Measurements from ENCODE around the gene PELI2.

Gene PELI2

GRCh38 chr14:56175773-56176172, 57.6 kb downstream of the PELI2 start:
- no peaks in the 10 kb centered on the region for H3K27me3 ChIP-seq (ENCODE audit: insufficient read depth, low read length)
- H3K4me1 ChIP-seq (ENCODE audit: insufficient read depth, low read length), result peaks cover 24% of the 10 kb centered on the region
- H3K36me3 ChIP-seq (ENCODE audit: insufficient read depth, low read length), result no peaks in the 10 kb centered on the region
- H3K4me3 ChIP-seq (ENCODE audit: low read length), result no peak overlapping the region
- no peak overlapping the region for H3K27ac ChIP-seq (ENCODE audit: low read depth, low read length)
- 94% methylated on average over 2 of the region's 2 CpGs for WGBS
- no peaks in the 10 kb centered on the region for H3K9me3 ChIP-seq (ENCODE audit: insufficient read depth, low read depth, low read length)
- no peak overlapping the region for H3K9ac ChIP-seq (ENCODE audit: low read depth, low read length)

- 94% methylated on average over 3 of the region's 3 CpGs for WGBS
- Histone ChIP-seq H3K9ac (ENCODE audit: low read depth, low read length) (no peak overlapping the region), H3K4me1 (ENCODE audit: insufficient read depth, low read length) (peaks cover 24% of the 10 kb centered on the region), H3K36me3 (ENCODE audit: insufficient read depth, low read length) (no peaks in the 10 kb centered on the region), H3K27me3 (ENCODE audit: insufficient read depth, low read length) (no peaks in the 10 kb centered on the region), H3K4me3 (ENCODE audit: low read length) (no peak overlapping the region), H3K27ac (ENCODE audit: low read depth, low read length) (no peak overlapping the region), H3K9me3 (ENCODE audit: insufficient read depth, low read depth, low read length) (no peaks in the 10 kb centered on the region)
Observed at GRCh38 chr14:56176530-56176929, 58.3 kb downstream of the PELI2 start.

GRCh38 chr14:56177036-56177435, 58.8 kb downstream of the PELI2 start:
- Histone ChIP-seq H3K27ac (ENCODE audit: low read depth, low read length) (no peak overlapping the region), H3K9ac (ENCODE audit: low read depth, low read length) (no peak overlapping the region), H3K27me3 (ENCODE audit: insufficient read depth, low read length) (no peaks in the 10 kb centered on the region), H3K9me3 (ENCODE audit: insufficient read depth, low read depth, low read length) (no peaks in the 10 kb centered on the region), H3K4me3 (ENCODE audit: low read length) (no peak overlapping the region), H3K36me3 (ENCODE audit: insufficient read depth, low read length) (no peaks in the 10 kb centered on the region), H3K4me1 (ENCODE audit: insufficient read depth, low read length) (peaks cover 24% of the 10 kb centered on the region)
- WGBS, result 95% methylated on average over 2 of the region's 2 CpGs

- no peaks in the 10 kb centered on the region for H3K27me3 ChIP-seq (ENCODE audit: insufficient read depth, low read length)
- H3K4me3 ChIP-seq (ENCODE audit: low read length), result no peak overlapping the region
- H3K27ac ChIP-seq (ENCODE audit: low read depth, low read length), result no peak overlapping the region
- H3K36me3 ChIP-seq (ENCODE audit: insufficient read depth, low read length), result no peaks in the 10 kb centered on the region
- WGBS, result 89% methylated on average over 4 of the region's 4 CpGs
- peaks cover 13% of the 10 kb centered on the region; the same call in 1 of the 2 replicates for H3K4me1 ChIP-seq (ENCODE audit: insufficient read depth, low read length)
- no peaks in the 10 kb centered on the region for H3K9me3 ChIP-seq (ENCODE audit: insufficient read depth, low read depth, low read length)
- no peak overlapping the region for H3K9ac ChIP-seq (ENCODE audit: low read depth, low read length)
Observed at GRCh38 chr14:56180754-56181542, 62.7 kb downstream of the PELI2 start.

GRCh38 chr14:56181681-56182085, 63.5 kb downstream of the PELI2 start:
- no peak overlapping the region for H3K27ac ChIP-seq (ENCODE audit: low read depth, low read length)
- no peak overlapping the region for H3K9ac ChIP-seq (ENCODE audit: low read depth, low read length)
- no peaks in the 10 kb centered on the region for H3K36me3 ChIP-seq (ENCODE audit: insufficient read depth, low read length)
- no peaks in the 10 kb centered on the region for H3K27me3 ChIP-seq (ENCODE audit: insufficient read depth, low read length)
- H3K9me3 ChIP-seq (ENCODE audit: insufficient read depth, low read depth, low read length), result no peaks in the 10 kb centered on the region
- no peak overlapping the region for H3K4me3 ChIP-seq (ENCODE audit: low read length)
- peaks cover 11% of the 10 kb centered on the region; the same call in 1 of the 2 replicates for H3K4me1 ChIP-seq (ENCODE audit: insufficient read depth, low read length)
- WGBS, result 91% methylated on average over 2 of the region's 2 CpGs

- Histone ChIP-seq H3K4me3 (ENCODE audit: low read length) (no peak overlapping the region), H3K36me3 (ENCODE audit: insufficient read depth, low read length) (no peaks in the 10 kb centered on the region)
Observed at GRCh38 chr14:56182410-56182809, 64.2 kb downstream of the PELI2 start.

GRCh38 chr14:56183631-56184157, 65.5 kb downstream of the PELI2 start:
- Histone ChIP-seq H3K27me3 (ENCODE audit: insufficient read depth, low read length) (no peaks in the 10 kb centered on the region), H3K27ac (ENCODE audit: low read depth, low read length) (no peak overlapping the region), H3K4me3 (ENCODE audit: low read length) (no peak overlapping the region), H3K4me1 (ENCODE audit: insufficient read depth, low read length) (peaks cover 5% of the 10 kb centered on the region; the same call in 1 of the 2 replicates), H3K36me3 (ENCODE audit: insufficient read depth, low read length) (no peaks in the 10 kb centered on the region), H3K9ac (ENCODE audit: low read depth, low read length) (no peak overlapping the region), H3K9me3 (ENCODE audit: insufficient read depth, low read depth, low read length) (no peaks in the 10 kb centered on the region)
- 88% methylated on average over 2 of the region's 2 CpGs for WGBS

More at GRCh38 chr14:56182410-56182809, 64.2 kb downstream of the PELI2 start:
- Histone ChIP-seq H3K9ac (ENCODE audit: low read depth, low read length) (no peak overlapping the region), H3K4me1 (ENCODE audit: insufficient read depth, low read length) (0 out of 2 replicates have a peak, but pooled peaks cover 6% of the 10 kb centered on the region), H3K9me3 (ENCODE audit: insufficient read depth, low read depth, low read length) (no peaks in the 10 kb centered on the region), H3K27me3 (ENCODE audit: insufficient read depth, low read length) (no peaks in the 10 kb centered on the region), H3K27ac (ENCODE audit: low read depth, low read length) (no peak overlapping the region)
- WGBS, result 96% methylated on average over 2 of the region's 4 CpGs

- peaks cover 4% of the 10 kb centered on the region; the same call in 1 of the 2 replicates for H3K4me1 ChIP-seq (ENCODE audit: insufficient read depth, low read length)
Observed at GRCh38 chr14:56185992-56186391, 67.8 kb downstream of the PELI2 start.

GRCh38 chr14:56187736-56188135, 69.5 kb downstream of the PELI2 start:
- peaks cover 10% of the 10 kb centered on the region for H3K4me1 ChIP-seq (ENCODE audit: insufficient read depth, low read length)
- no peak overlapping the region for H3K27ac ChIP-seq (ENCODE audit: low read depth, low read length)
- H3K36me3 ChIP-seq (ENCODE audit: insufficient read depth, low read length), result no peaks in the 10 kb centered on the region
- no peaks in the 10 kb centered on the region for H3K9me3 ChIP-seq (ENCODE audit: insufficient read depth, low read depth, low read length)
- no peaks in the 10 kb centered on the region for H3K27me3 ChIP-seq (ENCODE audit: insufficient read depth, low read length)
- WGBS, result 88% methylated on average over 11 of the region's 11 CpGs
- H3K4me3 ChIP-seq (ENCODE audit: low read length), result no peak overlapping the region
- no peak overlapping the region for H3K9ac ChIP-seq (ENCODE audit: low read depth, low read length)

More at GRCh38 chr14:56185992-56186391, 67.8 kb downstream of the PELI2 start:
- H3K27me3 ChIP-seq (ENCODE audit: insufficient read depth, low read length), result no peaks in the 10 kb centered on the region
- H3K9ac ChIP-seq (ENCODE audit: low read depth, low read length), result no peak overlapping the region
- no peak overlapping the region for H3K4me3 ChIP-seq (ENCODE audit: low read length)
- no peaks in the 10 kb centered on the region for H3K36me3 ChIP-seq (ENCODE audit: insufficient read depth, low read length)
- H3K9me3 ChIP-seq (ENCODE audit: insufficient read depth, low read depth, low read length), result no peaks in the 10 kb centered on the region
- no peak overlapping the region for H3K27ac ChIP-seq (ENCODE audit: low read depth, low read length)

- 92% methylated on average over 4 of the region's 4 CpGs for WGBS
- Histone ChIP-seq H3K36me3 (ENCODE audit: insufficient read depth, low read length) (no peaks in the 10 kb centered on the region), H3K4me3 (ENCODE audit: low read length) (no peak overlapping the region), H3K9me3 (ENCODE audit: insufficient read depth, low read depth, low read length) (no peaks in the 10 kb centered on the region), H3K9ac (ENCODE audit: low read depth, low read length) (no peak overlapping the region), H3K27me3 (ENCODE audit: insufficient read depth, low read length) (no peaks in the 10 kb centered on the region), H3K4me1 (ENCODE audit: insufficient read depth, low read length) (peaks cover 10% of the 10 kb centered on the region), H3K27ac (ENCODE audit: low read depth, low read length) (no peak overlapping the region)
Observed at GRCh38 chr14:56189307-56189706, 71.1 kb downstream of the PELI2 start.

- WGBS, result 95% methylated on average over 1 of the region's 1 CpG
- H3K9me3 ChIP-seq (ENCODE audit: insufficient read depth, low read depth, low read length), result no peaks in the 10 kb centered on the region
- no peaks in the 10 kb centered on the region for H3K27me3 ChIP-seq (ENCODE audit: insufficient read depth, low read length)
- no peak overlapping the region for H3K27ac ChIP-seq (ENCODE audit: low read depth, low read length)
- no peaks in the 10 kb centered on the region for H3K36me3 ChIP-seq (ENCODE audit: insufficient read depth, low read length)
- H3K4me1 ChIP-seq (ENCODE audit: insufficient read depth, low read length), result peaks cover 16% of the 10 kb centered on the region
- H3K9ac ChIP-seq (ENCODE audit: low read depth, low read length), result no peak overlapping the region
- H3K4me3 ChIP-seq (ENCODE audit: low read length), result no peak overlapping the region
Observed at GRCh38 chr14:56193347-56193746, 75.1 kb downstream of the PELI2 start.

Measured in HUES64 (cell line).